Measurements from ENCODE around the gene FANCC. TPM values are rescaled to one million over a fixed set of nuclear protein-coding genes. Genes with fewer than 3 reads are reported as not detected.

The FANCC gene
- total RNA-seq, 1 donor = 5.4 TPM

- peak overlapping the region; percentile 19 for H3K27ac ChIP-seq (ENCODE audit: low read depth, low read length)
- no peaks in the 10 kb centered on the region for H4K20me1 ChIP-seq (ENCODE audit: insufficient read depth, low read length)
These were observed 129.1 kb downstream of the FANCC start for GRCh38 chr9:95188459-95188858.

GRCh38 chr9:95185956-95186355 is 131.6 kb downstream of the FANCC start:
- Histone ChIP-seq H3K36me3 (ENCODE audit: insufficient read depth, low read length) (no peaks in the 10 kb centered on the region), H2AFZ (ENCODE audit: low read length) (no peak overlapping the region), H3K4me2 (ENCODE audit: insufficient read depth, low read length) (no peak overlapping the region), H3K27ac (ENCODE audit: low read depth, low read length) (no peak overlapping the region), H3K79me2 (ENCODE audit: insufficient read depth, low read length) (no peaks in the 10 kb centered on the region), H4K20me1 (ENCODE audit: insufficient read depth, low read length) (no peaks in the 10 kb centered on the region), H3K9me3 (ENCODE audit: low read depth, low read length) (no peaks in the 10 kb centered on the region), H3K27me3 (ENCODE audit: insufficient read depth, low read length) (no peaks in the 10 kb centered on the region), H3K4me1 (ENCODE audit: insufficient read depth, low read length) (peaks cover 19% of the 10 kb centered on the region), H3K4me3 (ENCODE audit: insufficient read depth, low read length) (no peak overlapping the region)
- TF ChIP-seq, protein P1, sequence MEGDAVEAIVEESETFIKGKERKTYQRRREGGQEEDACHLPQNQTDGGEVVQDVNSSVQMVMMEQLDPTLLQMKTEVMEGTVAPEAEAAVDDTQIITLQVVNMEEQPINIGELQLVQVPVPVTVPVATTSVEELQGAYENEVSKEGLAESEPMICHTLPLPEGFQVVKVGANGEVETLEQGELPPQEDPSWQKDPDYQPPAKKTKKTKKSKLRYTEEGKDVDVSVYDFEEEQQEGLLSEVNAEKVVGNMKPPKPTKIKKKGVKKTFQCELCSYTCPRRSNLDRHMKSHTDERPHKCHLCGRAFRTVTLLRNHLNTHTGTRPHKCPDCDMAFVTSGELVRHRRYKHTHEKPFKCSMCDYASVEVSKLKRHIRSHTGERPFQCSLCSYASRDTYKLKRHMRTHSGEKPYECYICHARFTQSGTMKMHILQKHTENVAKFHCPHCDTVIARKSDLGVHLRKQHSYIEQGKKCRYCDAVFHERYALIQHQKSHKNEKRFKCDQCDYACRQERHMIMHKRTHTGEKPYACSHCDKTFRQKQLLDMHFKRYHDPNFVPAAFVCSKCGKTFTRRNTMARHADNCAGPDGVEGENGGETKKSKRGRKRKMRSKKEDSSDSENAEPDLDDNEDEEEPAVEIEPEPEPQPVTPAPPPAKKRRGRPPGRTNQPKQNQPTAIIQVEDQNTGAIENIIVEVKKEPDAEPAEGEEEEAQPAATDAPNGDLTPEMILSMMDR (IDR thresholded peaks at IDR 0.05; ENCODE audit: extremely low read depth, low read depth, low read length) = no peak
- DNase-seq (ENCODE audit: insufficient read length, low spot score, missing footprints) = no peak

More at GRCh38 chr9:95188459-95188858, 129.1 kb downstream of the FANCC start:
- TF ChIP-seq, protein P1 (IDR thresholded peaks at IDR 0.05; ENCODE audit: extremely low read depth, low read depth, low read length) = no peak
- Histone ChIP-seq H3K79me2 (ENCODE audit: insufficient read depth, low read length) (no peaks in the 10 kb centered on the region), H3K27me3 (ENCODE audit: insufficient read depth, low read length) (no peaks in the 10 kb centered on the region), H3K4me1 (ENCODE audit: insufficient read depth, low read length) (peaks cover 19% of the 10 kb centered on the region), H3K4me3 (ENCODE audit: insufficient read depth, low read length) (no peak overlapping the region), H3K4me2 (ENCODE audit: insufficient read depth, low read length) (peak overlapping the region; percentile 65), H3K36me3 (ENCODE audit: insufficient read depth, low read length) (no peaks in the 10 kb centered on the region), H3K9me3 (ENCODE audit: low read depth, low read length) (no peaks in the 10 kb centered on the region), H2AFZ (ENCODE audit: low read length) (peak overlapping the region; percentile 63)
- DNase-seq (ENCODE audit: insufficient read length, low spot score, missing footprints) = peak; percentile 72

DNA sequence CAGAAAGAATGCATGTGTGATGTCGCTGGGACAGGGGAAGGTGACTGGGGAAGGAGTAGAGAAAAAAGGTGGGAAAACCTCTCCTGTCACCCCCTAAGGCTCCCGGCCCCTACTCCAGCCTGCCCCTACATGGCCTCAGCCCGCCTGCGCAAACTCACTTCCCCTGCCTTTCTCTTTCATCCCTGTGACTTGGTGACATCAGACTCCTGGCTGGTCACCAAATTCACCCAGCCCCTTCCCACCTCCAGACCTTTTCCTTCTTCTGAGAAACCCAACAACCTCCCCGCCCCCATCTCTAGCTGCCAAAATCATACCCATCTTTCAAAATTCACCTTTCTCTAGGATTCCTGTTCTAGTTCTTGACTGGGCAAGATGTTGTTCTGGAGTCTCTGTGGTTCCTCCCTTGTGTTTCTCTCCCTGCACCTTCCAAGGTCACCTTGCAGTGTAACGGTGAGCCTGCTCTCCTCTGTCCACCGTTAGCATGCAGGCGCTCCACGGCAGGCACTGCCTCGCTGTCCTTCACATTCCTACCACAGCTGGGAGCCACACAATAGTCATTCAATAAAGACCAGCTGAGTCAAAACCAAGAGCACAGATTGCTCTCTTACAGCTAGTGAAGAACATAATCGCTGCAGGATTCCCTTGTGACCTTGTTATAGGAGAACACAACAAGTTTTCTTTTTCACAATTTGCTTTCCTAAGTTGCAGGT is 134.5 kb downstream of the FANCC start:
- Histone ChIP-seq H2AFZ (ENCODE audit: low read length) (no peak overlapping the region), H3K4me1 (ENCODE audit: insufficient read depth, low read length) (peaks cover 1% of the 10 kb centered on the region), H3K36me3 (ENCODE audit: insufficient read depth, low read length) (no peaks in the 10 kb centered on the region), H3K79me2 (ENCODE audit: insufficient read depth, low read length) (no peaks in the 10 kb centered on the region), H3K27ac (ENCODE audit: low read depth, low read length) (no peak overlapping the region), H3K4me3 (ENCODE audit: insufficient read depth, low read length) (no peak overlapping the region), H3K27me3 (ENCODE audit: insufficient read depth, low read length) (no peaks in the 10 kb centered on the region), H3K9me3 (ENCODE audit: low read depth, low read length) (no peaks in the 10 kb centered on the region), H4K20me1 (ENCODE audit: insufficient read depth, low read length) (no peaks in the 10 kb centered on the region), H3K4me2 (ENCODE audit: insufficient read depth, low read length) (no peak overlapping the region)
- TF ChIP-seq, protein P1 (IDR thresholded peaks at IDR 0.05; ENCODE audit: extremely low read depth, low read depth, low read length) = peak; percentile 26
- DNase-seq (ENCODE audit: insufficient read length, low spot score, missing footprints) = no peak

DNA sequence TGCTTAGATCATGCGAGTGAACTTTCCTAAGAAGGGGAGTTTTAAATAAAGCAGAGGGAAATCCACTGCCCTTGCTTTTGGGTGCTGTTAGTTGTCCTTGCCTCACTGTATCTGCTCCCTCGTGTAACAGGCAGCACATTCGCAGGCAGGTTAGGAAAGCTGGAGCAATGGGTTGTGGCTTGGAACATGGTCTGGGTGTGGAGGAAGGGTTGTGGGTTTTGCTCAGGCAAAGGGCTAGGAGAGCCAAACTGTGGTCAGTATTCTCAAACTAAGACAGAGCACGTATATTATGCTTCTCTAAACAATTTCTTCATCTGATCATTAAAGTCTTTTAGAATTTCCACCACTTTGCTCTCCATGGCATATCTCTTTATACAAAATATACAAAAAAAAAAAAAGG is 135.7 kb downstream of the FANCC start:
- Histone ChIP-seq H3K4me1 (ENCODE audit: insufficient read depth, low read length) (no peaks in the 10 kb centered on the region), H3K79me2 (ENCODE audit: insufficient read depth, low read length) (no peaks in the 10 kb centered on the region), H4K20me1 (ENCODE audit: insufficient read depth, low read length) (no peaks in the 10 kb centered on the region), H3K27me3 (ENCODE audit: insufficient read depth, low read length) (no peaks in the 10 kb centered on the region), H3K4me3 (ENCODE audit: insufficient read depth, low read length) (no peak overlapping the region), H3K27ac (ENCODE audit: low read depth, low read length) (no peak overlapping the region), H3K4me2 (ENCODE audit: insufficient read depth, low read length) (no peak overlapping the region), H2AFZ (ENCODE audit: low read length) (no peak overlapping the region), H3K36me3 (ENCODE audit: insufficient read depth, low read length) (no peaks in the 10 kb centered on the region), H3K9me3 (ENCODE audit: low read depth, low read length) (no peaks in the 10 kb centered on the region)
- DNase-seq (ENCODE audit: insufficient read length, low spot score, missing footprints) = no peak
- TF ChIP-seq, protein P1 (IDR thresholded peaks at IDR 0.05; ENCODE audit: extremely low read depth, low read depth, low read length) = no peak

Measured in osteoblast (primary cell).